GM12878 (cell line): Measurements from ENCODE around the gene FGF23. TPM values are rescaled to one million over a fixed set of nuclear protein-coding genes. Genes with fewer than 3 reads are reported as not detected.

ENCODE experiments used
- ATAC-seq: fragments of 200-7000 bp; cut with Tn5 transposase; 3 replicates; pipeline ENCODE4 v1.9.1; 2020; ENCODE audit warnings: mild to moderate bottlenecking, moderate library complexity
- BruUV-seq: library from RNA; stranded (reverse); fragments of 400-500 nt; replicated peaks from 2 replicates; lab custom pipeline; 2021; lab: Mats Ljungman, UMichigan
- CTCF ChIA-PET: fragments of 300-600 bp; sonication (Branson Sonifier 250); formaldehyde crosslinking; extraction: SDS; loops from one replicate; lab custom pipeline; 2021; ENCODE audit warnings: inconsistent platforms; lab: Yijun Ruan, JAX
- POLR2A ChIA-PET: fragments of 350-600 bp; formaldehyde crosslinking; extraction: SDS; loops from one replicate; lab custom pipeline; 2021; ENCODE audit warnings: inconsistent platforms; lab: Charles Lee
- RAD21 ChIA-PET: fragments of 300-600 bp; sonication (Branson Sonifier 250); formaldehyde crosslinking; loops from one replicate; lab custom pipeline; 2023; ENCODE audit warnings: antibody characterized with exemption; ENCODE audit not compliant: unreplicated experiment; lab: Charles Lee
- SMC1A ChIA-PET: fragments of 300-600 bp; sonication (Branson Sonifier 250); formaldehyde crosslinking; loops from one replicate; lab custom pipeline; 2023; ENCODE audit not compliant: unreplicated experiment, uncharacterized antibody; lab: Charles Lee
- DNase-seq: peaks from one replicate; pipeline ENCODE4 v3.0.0-alpha.2; 2011; ENCODE audit warnings: low read depth, low spot score
- FAIRE-seq: peaks from 3 replicates; lab custom pipeline; 2011; peaks lifted over from hg19 to GRCh38; lab: Jason Lieb, UNC
- H2AFZ ChIP-seq: 2 replicates; pipeline ENCODE4 v1.6.0; 2011; ENCODE audit warnings: low read depth, low read length, control low read depth; ENCODE audit not compliant: control insufficient read depth
- H3K27ac ChIP-seq: 2 replicates; pipeline ENCODE4 v1.5.1; 2011; ENCODE audit warnings: control low read depth; ENCODE audit not compliant: control insufficient read depth, insufficient read depth
- H3K27me3 ChIP-seq, 2 experiments: replicated peaks in 1 of 2; 2 replicates each; pipeline versions ENCODE4 v1.6.0 to v1.6.1; 2011; ENCODE audit warnings: low read length in 1 of 2; ENCODE audit not compliant: control insufficient read depth in 2 of 2, insufficient read depth in 2 of 2
- H3K36me3 ChIP-seq, 2 experiments: 2 replicates each; pipeline ENCODE4 v1.5.1; 2011; ENCODE audit warnings: low read length in 1 of 2; ENCODE audit not compliant: control insufficient read depth in 2 of 2, insufficient read depth in 2 of 2
- H3K4me1 ChIP-seq: 2 replicates; pipeline ENCODE4 v1.6.1; 2011; ENCODE audit warnings: mild to moderate bottlenecking, low read length, moderate library complexity, mixed read lengths; ENCODE audit not compliant: control insufficient read depth, insufficient read depth
- H3K4me2 ChIP-seq: 2 replicates; pipeline ENCODE4 v1.6.0; 2011; ENCODE audit warnings: control low read depth; ENCODE audit not compliant: control insufficient read depth, insufficient read depth
- H3K4me3 ChIP-seq: fragments of 200-600 bp; sonication (generic); 2 replicates; pipeline ENCODE4 v1.5.1; 2016
- H3K79me2 ChIP-seq: 2 replicates; pipeline ENCODE4 v1.6.0; 2011; ENCODE audit warnings: low read length; ENCODE audit not compliant: control insufficient read depth, insufficient read depth
- H3K9ac ChIP-seq: 2 replicates; pipeline ENCODE4 v1.8.0; 2011; ENCODE audit warnings: low read length, control low read depth, mixed read lengths; ENCODE audit not compliant: control insufficient read depth, insufficient read depth
- H3K9me3 ChIP-seq: replicated peaks from 3 replicates; pipeline ENCODE4 v1.5.1; 2011; ENCODE audit warnings: mild to moderate bottlenecking, low read length; ENCODE audit not compliant: control insufficient read depth, insufficient read depth
- H4K20me1 ChIP-seq: 2 replicates; pipeline ENCODE4 v1.6.0; 2011; ENCODE audit not compliant: control insufficient read depth, insufficient read depth
- CHD4 ChIP-seq: fragments of 200-600 bp; sonication (generic); IDR thresholded peaks from 2 replicates; pipeline ENCODE4 v1.6.1; 2016; ENCODE audit warnings: mild to moderate bottlenecking
- CREM ChIP-seq: IDR thresholded peaks from 2 replicates; pipeline ENCODE4 v1.6.1; 2014; ENCODE audit warnings: antibody characterized with exemption, low read depth
- FOXM1 ChIP-seq: IDR thresholded peaks from 2 replicates; pipeline ENCODE4 v1.6.1; 2012; ENCODE audit warnings: low read depth, mild to moderate bottlenecking, inconsistent platforms, low read length, moderate library complexity
- MTA3 ChIP-seq: IDR thresholded peaks from 2 replicates; pipeline ENCODE4 v1.6.1; 2012; ENCODE audit warnings: low read length, inconsistent platforms, borderline replicate concordance
- MYC ChIP-seq: IDR thresholded peaks from 2 replicates; pipeline ENCODE4 v1.6.1; 2011; ENCODE audit warnings: mild to moderate bottlenecking, low read length, moderate library complexity, inconsistent platforms; ENCODE audit not compliant: insufficient read depth, insufficient replicate concordance, insufficient read length, severe bottlenecking
- PAX5 ChIP-seq: IDR thresholded peaks from 2 replicates; pipeline ENCODE4 v1.6.1; 2011; ENCODE audit warnings: low read depth, low read length, borderline replicate concordance
- SP1 ChIP-seq: IDR thresholded peaks from one replicate; pipeline ENCODE4 v1.6.1; 2011; ENCODE audit warnings: low read depth, low read length
- SPI1 ChIP-seq: IDR thresholded peaks from 2 replicates; pipeline ENCODE4 v1.6.1; 2011; ENCODE audit warnings: low read depth, mild to moderate bottlenecking, low read length, moderate library complexity, borderline replicate concordance; ENCODE audit not compliant: insufficient read depth
- STAT3 ChIP-seq: IDR thresholded peaks from 2 replicates; pipeline ENCODE4 v1.6.1; 2011; ENCODE audit warnings: low read depth, low read length, improper control_type of control experiment
- TARDBP ChIP-seq: IDR thresholded peaks from 2 replicates; pipeline ENCODE4 v1.6.1; 2016; ENCODE audit warnings: borderline replicate concordance
- ZNF217 ChIP-seq: fragments of 450-650 bp; IDR thresholded peaks from 2 replicates; pipeline ENCODE4 v1.6.1; 2017; ENCODE audit warnings: antibody characterized with exemption, mild to moderate bottlenecking
- ZZZ3 ChIP-seq: IDR thresholded peaks from 2 replicates; pipeline ENCODE4 v1.6.1; 2011; ENCODE audit warnings: low read depth; ENCODE audit not compliant: control insufficient read depth, insufficient read length
- WGBS: methylation state at CpG from one replicate; pipeline ENCODE4 v1.1.6; 2016; ENCODE audit warnings: low lambda C conversion rate; ENCODE audit not compliant: insufficient replicate concordance, insufficient coverage; ENCODE audit errors: missing lambda C conversion rate; 5-methylcytosine and 5-hydroxymethylcytosine counted together
- in situ Hi-C: fragments of 300-500 bp; cut with MboI; formaldehyde crosslinking; loops from 9 replicates; pipeline ENCODE4 v1.14.3; 2018; ENCODE audit warnings: mixed read lengths
- intact Hi-C: fragments of 100-400 bp; cut with micrococcal nuclease; formaldehyde crosslinking; loops from one replicate; pipeline ENCODE4 v1.14.2; 2022; ENCODE audit not compliant: unreplicated experiment
- polyA plus RNA-seq, 11 experiments: library from polyadenylated mRNA; depleted of rRNA in 4 of 11; unstranded in 6 of 11; stranded (reverse) in 5 of 11; fragments of >200 nt; fragmentation: Nextera tagmentation in 4 of 11; fragmentation: Illumina TruSeq in 1 of 11; extraction: Ambion mirVana in 4 of 11; extraction: Trizol in 1 of 11; gene quantifications; 1 replicate in 1 of 11; 2 replicates in 10 of 11; pipeline versions ENCODE4 v1.2.1 to v1.2.3, GENCODE V29; 2011 to 2016; ENCODE audit warnings: inconsistent platforms in 2 of 11, missing spikeins in 2 of 11, low read depth in 1 of 11
- total RNA-seq, 4 experiments: library from RNA; depleted of rRNA in 3 of 4; stranded (reverse); fragments of >200 nt in 3 of 4; fragmentation: Illumina TruSeq in 1 of 4; extraction: Trizol in 1 of 4; gene quantifications; 2 replicates each; pipeline versions ENCODE4 v1.2.1 to v1.2.3, GENCODE V29; 2013 to 2021
- TF ChIP-seq, protein P1 (sequence below): IDR thresholded peaks from 2 replicates; pipeline ENCODE4 v1.6.1; 2011; ENCODE audit warnings: borderline replicate concordance, low read depth, mild to moderate bottlenecking, moderate library complexity, low read length; ENCODE audit not compliant: insufficient read depth, poor library complexity, severe bottlenecking
- TF ChIP-seq, protein P2 (sequence below): fragments of 150-350 bp; IDR thresholded peaks from 2 replicates; pipeline ENCODE4 v1.6.1; 2014; ENCODE audit warnings: mild to moderate bottlenecking, low read depth, low read length
- TF ChIP-seq, protein P3 (sequence below): fragments of 450-650 bp; IDR thresholded peaks from 2 replicates; pipeline ENCODE4 v1.6.1; 2017; ENCODE audit warnings: borderline replicate concordance
- TF ChIP-seq, protein P4 (sequence below): IDR thresholded peaks from 2 replicates; pipeline ENCODE4 v1.6.1; 2012; ENCODE audit warnings: low read depth, low read length, improper control_type of control experiment
- TF ChIP-seq, protein P5 (sequence below): fragments of 450-650 bp; IDR thresholded peaks from 2 replicates; pipeline ENCODE4 v1.6.1; 2017; ENCODE audit warnings: mild to moderate bottlenecking, low read depth, inconsistent platforms; ENCODE audit not compliant: poor library complexity, severe bottlenecking

FGF23 gene
- total and polyA plus RNA-seq, 10 of the 15 experiments (the other 5 are each of a cell fraction or from before 2014, with no cell fraction given): not detected

DNA sequence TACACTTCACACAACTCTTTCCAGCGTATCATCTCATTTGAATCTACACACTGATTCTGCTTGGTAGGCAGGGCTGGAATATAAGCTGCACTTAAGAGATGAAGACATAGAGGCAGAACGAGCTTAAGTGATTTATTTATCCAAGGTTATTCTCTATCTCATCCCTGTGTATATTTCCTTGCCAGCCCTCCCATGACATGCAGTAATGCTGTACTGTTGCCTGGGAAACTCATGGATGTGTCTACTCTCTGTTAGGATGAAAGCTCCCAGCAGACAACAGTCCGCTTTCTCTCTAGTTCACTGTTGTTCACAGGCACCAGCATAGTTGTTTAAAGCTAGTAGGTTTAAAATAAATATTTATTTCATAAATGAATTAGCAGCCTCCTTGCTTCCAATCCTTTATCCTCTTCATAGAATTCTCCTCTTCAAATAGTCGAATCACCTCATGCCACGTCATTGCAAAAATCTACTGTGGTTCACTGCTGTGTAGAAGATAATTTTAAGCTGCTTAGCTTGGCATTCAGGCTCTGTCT is 40.7 kb upstream of the FGF23 start:
- Histone ChIP-seq H3K4me1 (no peaks in the 10 kb centered on the region), H3K27me3 (peaks cover 0 to 4% of the 10 kb centered on the region in 2 experiments; a peak in 3 of 4 replicates), H3K9me3 (no peaks in the 10 kb centered on the region), H3K27ac (no peak overlapping the region), H3K36me3 (no peaks in the 10 kb centered on the region), H3K4me3 (no peak overlapping the region), H4K20me1 (no peaks in the 10 kb centered on the region), H3K79me2 (no peaks in the 10 kb centered on the region), H3K4me2 (no peak overlapping the region), H2AFZ (no peak overlapping the region), H3K9ac (no peak overlapping the region)
- 74% methylated on average over 5 of the region's 5 CpGs for WGBS
- ChIA-PET CTCF (interaction anchor here (0.6 to 3.5 kb wide), 26 partner anchors 10 to 1959 kb away, joined by 3 to 28 read pairs (median 4); no protein-coding TSS in a partner anchor), POLR2A (no interaction called here), RAD21 (interaction anchor here (0.8 to 1.4 kb wide), 4 partner anchors 14 to 535 kb away, joined by 3 to 6 read pairs (median 4); no protein-coding TSS in a partner anchor), SMC1A (interaction anchor here (1.0 to 1.9 kb wide), 9 partner anchors 19 to 537 kb away, joined by 3 to 5 read pairs (median 3); a partner anchor contains a TSS)
- BruUV-seq: no TSS peak
- no peak for FAIRE-seq
- in situ Hi-C loops (no loop called here), intact Hi-C loops (loop anchor here (5.0 kb wide), 1 partner anchor 533 kb away; no protein-coding TSS in a partner anchor)
- TF ChIP-seq, protein P1, sequence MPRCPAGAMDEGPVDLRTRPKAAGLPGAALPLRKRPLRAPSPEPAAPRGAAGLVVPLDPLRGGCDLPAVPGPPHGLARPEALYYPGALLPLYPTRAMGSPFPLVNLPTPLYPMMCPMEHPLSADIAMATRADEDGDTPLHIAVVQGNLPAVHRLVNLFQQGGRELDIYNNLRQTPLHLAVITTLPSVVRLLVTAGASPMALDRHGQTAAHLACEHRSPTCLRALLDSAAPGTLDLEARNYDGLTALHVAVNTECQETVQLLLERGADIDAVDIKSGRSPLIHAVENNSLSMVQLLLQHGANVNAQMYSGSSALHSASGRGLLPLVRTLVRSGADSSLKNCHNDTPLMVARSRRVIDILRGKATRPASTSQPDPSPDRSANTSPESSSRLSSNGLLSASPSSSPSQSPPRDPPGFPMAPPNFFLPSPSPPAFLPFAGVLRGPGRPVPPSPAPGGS: no peak
- no peak for TF ChIP-seq SP1
- TF ChIP-seq FOXM1: no peak
- no peak for TF ChIP-seq MTA3
- TF ChIP-seq ZNF217: no peak
- no peak for TF ChIP-seq MYC
- TF ChIP-seq, protein P2, sequence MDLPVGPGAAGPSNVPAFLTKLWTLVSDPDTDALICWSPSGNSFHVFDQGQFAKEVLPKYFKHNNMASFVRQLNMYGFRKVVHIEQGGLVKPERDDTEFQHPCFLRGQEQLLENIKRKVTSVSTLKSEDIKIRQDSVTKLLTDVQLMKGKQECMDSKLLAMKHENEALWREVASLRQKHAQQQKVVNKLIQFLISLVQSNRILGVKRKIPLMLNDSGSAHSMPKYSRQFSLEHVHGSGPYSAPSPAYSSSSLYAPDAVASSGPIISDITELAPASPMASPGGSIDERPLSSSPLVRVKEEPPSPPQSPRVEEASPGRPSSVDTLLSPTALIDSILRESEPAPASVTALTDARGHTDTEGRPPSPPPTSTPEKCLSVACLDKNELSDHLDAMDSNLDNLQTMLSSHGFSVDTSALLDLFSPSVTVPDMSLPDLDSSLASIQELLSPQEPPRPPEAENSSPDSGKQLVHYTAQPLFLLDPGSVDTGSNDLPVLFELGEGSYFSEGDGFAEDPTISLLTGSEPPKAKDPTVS: no peak
- TF ChIP-seq ZZZ3: no peak
- TF ChIP-seq, protein P3, sequence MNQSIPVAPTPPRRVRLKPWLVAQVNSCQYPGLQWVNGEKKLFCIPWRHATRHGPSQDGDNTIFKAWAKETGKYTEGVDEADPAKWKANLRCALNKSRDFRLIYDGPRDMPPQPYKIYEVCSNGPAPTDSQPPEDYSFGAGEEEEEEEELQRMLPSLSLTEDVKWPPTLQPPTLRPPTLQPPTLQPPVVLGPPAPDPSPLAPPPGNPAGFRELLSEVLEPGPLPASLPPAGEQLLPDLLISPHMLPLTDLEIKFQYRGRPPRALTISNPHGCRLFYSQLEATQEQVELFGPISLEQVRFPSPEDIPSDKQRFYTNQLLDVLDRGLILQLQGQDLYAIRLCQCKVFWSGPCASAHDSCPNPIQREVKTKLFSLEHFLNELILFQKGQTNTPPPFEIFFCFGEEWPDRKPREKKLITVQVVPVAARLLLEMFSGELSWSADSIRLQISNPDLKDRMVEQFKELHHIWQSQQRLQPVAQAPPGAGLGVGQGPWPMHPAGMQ: no peak
- TF ChIP-seq, protein P4, sequence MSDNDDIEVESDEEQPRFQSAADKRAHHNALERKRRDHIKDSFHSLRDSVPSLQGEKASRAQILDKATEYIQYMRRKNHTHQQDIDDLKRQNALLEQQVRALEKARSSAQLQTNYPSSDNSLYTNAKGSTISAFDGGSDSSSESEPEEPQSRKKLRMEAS: no peak
- TF ChIP-seq TARDBP: no peak
- TF ChIP-seq SPI1: no peak
- TF ChIP-seq, protein P5, sequence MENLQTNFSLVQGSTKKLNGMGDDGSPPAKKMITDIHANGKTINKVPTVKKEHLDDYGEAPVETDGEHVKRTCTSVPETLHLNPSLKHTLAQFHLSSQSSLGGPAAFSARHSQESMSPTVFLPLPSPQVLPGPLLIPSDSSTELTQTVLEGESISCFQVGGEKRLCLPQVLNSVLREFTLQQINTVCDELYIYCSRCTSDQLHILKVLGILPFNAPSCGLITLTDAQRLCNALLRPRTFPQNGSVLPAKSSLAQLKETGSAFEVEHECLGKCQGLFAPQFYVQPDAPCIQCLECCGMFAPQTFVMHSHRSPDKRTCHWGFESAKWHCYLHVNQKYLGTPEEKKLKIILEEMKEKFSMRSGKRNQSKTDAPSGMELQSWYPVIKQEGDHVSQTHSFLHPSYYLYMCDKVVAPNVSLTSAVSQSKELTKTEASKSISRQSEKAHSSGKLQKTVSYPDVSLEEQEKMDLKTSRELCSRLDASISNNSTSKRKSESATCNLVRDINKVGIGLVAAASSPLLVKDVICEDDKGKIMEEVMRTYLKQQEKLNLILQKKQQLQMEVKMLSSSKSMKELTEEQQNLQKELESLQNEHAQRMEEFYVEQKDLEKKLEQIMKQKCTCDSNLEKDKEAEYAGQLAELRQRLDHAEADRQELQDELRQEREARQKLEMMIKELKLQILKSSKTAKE: no peak
- no peak for TF ChIP-seq CREM
- TF ChIP-seq STAT3: no peak
- TF ChIP-seq CHD4: no peak
- TF ChIP-seq PAX5: no peak
- no peak for DNase-seq
- no peak for ATAC-seq
